GM10266 (cell line): ENCODE measurements around the gene TMEM109.
A peak's percentile ranks its signal among the peaks of the same experiment; 100 is the strongest.
"Not testable (repeated sequence)": the region's sequence is repeated elsewhere in the genome, so short reads cannot be mapped to it uniquely, and the experiment has no call there.

Experiments used
- DNase-seq: peaks from one replicate; pipeline ENCODE4 v3.0.0; 2012; ENCODE audit errors: extremely low spot score
- TF ChIP-seq, protein P1 (sequence below): IDR thresholded peaks from 2 replicates; pipeline ENCODE4 v1.5.1; 2012; ENCODE audit warnings: mild to moderate bottlenecking, low read depth; ENCODE audit not compliant: control insufficient read depth, insufficient read depth; ENCODE audit errors: missing control alignments

The TMEM109 gene

DNA sequence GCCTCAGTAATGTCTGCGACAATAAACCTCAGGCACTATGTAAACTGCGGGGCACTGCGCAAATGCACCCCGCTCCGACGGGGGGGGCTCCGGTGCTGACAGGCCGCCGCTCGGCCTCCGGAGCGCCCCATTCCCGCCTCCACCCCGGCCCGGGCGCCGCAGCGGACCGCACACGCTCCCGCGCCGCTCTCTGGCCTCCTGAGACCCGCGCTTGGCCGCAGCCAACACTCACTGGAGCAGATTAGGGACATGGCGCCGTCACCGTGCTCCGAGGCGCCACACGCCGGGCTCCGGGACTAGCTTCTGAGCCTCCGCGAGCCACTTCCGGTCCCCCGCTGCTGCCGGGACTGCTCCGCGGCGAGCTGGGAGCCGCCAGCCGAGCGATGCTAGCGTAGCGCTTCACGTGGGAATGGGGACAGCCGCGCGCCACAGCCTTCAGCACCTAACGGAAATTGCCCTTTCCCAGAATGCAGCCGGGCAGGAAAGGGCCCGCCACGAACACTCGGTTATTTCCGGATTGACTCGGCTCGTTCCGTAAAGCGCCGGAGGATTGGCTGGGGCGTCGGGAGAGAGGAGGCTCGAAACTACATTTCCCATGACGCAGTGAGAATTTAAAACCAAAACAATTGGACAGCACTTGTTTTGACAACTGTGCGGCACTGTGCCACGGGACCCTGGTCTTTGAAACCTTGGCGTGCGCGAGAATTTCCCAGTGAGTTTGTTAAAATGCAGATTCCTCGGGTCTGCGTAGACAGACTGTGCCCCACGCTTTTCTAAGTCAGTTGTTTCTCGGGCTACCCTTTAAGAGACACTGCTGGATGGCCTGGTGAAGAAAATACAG, 7.6 kb upstream of the TMEM109 start, which contains the start of gene PRPF19:
Gene PRPF19 (minus strand): TSS at position 454 of the 841 bp plus-strand sequence. CDS start 203 bp downstream, at position 251.
- TF ChIP-seq, protein P1, sequence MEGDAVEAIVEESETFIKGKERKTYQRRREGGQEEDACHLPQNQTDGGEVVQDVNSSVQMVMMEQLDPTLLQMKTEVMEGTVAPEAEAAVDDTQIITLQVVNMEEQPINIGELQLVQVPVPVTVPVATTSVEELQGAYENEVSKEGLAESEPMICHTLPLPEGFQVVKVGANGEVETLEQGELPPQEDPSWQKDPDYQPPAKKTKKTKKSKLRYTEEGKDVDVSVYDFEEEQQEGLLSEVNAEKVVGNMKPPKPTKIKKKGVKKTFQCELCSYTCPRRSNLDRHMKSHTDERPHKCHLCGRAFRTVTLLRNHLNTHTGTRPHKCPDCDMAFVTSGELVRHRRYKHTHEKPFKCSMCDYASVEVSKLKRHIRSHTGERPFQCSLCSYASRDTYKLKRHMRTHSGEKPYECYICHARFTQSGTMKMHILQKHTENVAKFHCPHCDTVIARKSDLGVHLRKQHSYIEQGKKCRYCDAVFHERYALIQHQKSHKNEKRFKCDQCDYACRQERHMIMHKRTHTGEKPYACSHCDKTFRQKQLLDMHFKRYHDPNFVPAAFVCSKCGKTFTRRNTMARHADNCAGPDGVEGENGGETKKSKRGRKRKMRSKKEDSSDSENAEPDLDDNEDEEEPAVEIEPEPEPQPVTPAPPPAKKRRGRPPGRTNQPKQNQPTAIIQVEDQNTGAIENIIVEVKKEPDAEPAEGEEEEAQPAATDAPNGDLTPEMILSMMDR, result no peak
- DNase-seq, result peak; percentile 98

DNA sequence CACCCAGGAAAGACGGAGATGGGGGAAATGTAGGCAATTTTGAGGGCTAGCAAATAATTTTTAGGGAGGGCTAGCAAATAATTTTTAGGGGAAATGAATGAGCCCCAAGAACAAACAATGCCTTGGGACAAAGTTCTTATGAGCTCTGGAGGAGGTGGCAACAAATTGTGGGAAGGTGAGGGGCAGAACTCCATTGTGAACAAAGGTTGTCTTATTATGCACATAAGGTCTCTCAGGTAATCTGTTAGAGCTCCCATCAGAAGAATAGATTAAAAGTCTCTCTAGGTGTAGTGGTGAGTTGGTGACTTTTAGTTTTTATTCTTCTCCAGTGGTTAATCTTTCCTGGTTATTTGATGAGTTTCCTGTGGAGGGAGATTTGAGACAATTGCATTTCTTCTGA, 5.2 kb upstream of the TMEM109 start:
- no peak for DNase-seq
- TF ChIP-seq, protein P1, result no peak

DNA sequence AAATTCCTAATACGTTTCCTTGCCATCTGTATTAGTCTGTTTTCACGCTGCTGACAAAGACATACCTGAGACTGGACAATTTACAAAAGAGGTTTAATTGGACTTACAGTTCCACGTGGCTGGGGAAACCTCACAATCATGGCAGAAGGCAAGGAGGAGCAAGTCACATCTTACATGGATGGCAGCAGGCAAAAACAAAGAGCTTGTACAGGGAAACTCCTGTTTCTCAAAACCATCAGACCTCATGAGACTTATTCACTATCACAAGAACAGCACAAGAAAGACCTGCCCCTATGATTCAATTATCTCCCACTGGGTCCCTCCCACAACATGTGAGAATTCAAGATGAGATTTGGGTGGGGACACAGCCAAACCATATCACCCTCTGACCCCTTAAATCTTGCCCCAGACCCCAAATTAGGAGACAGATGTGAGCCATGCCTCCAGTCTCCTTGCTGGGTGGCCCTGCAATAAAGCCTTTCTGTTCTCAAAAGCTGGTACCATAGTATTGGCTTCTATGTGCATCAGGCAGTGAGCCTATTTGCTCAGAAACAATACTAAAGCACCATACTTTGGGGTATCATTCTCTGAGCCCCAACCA, 4.2 kb upstream of the TMEM109 start:
- DNase-seq, result not testable (repeated sequence)

DNA sequence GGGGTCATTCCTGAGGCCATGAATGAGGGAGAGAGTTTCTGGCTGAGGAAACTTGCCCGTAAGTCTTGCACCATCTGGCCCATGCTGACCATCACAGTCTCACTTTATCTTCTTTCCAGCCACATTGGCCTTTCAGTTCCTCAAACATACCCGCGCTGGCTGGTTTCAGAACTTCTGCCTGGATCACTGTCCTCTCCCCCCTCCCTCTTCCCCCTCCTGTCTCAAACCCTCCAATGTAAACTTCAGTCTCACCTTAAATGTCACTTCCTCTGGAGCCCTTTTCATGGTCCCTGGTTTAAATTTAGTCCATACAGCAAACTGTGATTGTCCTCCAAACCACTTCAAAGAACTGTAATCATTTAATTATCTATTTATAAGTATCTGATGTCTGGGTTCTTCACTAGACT, 3.7 kb upstream of the TMEM109 start:
- TF ChIP-seq, protein P1, result no peak
- DNase-seq, result peak; percentile 80

DNA sequence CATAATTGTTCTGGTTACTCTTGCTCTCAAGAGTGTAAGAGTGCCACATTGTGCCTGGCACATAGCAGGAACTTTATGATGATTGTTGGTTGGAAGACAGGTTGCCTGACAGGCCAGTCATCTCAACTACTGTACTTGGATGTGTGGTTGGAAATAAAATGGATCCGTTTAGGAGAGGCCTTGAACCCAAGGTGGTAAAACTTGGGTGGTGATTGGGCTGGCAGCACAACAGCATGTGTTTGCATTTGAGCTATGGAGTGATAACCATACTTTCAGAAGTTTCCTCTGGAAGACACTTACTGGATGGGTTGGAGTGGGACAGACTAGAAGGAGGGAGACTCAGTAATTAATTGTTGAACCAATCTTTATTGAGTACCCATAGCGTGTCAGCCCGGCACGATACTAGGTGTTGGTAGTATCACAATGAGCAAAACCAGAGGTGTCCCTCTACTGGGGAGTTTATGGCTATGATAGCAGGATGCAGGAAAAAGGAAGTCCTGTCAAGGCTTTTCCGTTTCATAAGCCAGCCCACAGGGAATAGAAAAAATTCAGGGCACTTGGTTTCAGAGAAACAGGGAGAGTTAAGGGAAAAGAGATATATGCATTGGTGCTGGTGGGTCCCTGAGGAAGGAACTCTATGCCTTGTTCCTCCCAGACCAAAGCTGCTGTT, 3.1 kb upstream of the TMEM109 start:
- DNase-seq, result peak; percentile 29
- TF ChIP-seq, protein P1, result no peak

DNA sequence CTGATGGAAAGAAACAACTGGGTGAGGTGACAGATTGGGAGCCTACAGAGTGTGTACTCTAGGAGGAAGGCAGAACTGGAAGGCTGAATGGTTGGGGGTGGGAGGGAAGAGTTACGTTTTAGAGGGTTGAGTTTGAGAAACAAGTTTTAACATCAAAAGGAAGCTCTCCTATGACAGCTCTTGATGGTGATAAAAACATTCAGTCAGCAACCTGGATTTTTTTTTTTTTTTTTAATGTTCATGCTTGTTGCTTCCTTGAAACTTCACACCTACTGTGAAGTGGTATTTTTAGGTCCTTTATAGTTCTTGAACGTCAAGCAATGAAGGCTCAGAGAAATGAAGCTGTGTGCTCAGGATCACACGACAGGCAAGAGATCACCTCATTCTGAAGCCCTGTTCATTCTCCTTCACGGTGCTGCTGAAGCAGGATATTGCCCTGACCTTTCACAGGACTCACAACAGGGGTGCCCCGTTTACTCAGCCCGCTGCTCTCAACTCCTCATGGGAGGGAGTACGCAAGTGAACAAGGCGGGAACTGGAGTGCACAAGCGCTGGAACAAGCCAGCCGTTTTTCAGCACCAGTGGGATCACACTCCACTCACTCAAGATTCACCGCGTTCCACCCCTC, 1.6 kb upstream of the TMEM109 start:
- DNase-seq, result no peak
- TF ChIP-seq, protein P1, result no peak

DNA sequence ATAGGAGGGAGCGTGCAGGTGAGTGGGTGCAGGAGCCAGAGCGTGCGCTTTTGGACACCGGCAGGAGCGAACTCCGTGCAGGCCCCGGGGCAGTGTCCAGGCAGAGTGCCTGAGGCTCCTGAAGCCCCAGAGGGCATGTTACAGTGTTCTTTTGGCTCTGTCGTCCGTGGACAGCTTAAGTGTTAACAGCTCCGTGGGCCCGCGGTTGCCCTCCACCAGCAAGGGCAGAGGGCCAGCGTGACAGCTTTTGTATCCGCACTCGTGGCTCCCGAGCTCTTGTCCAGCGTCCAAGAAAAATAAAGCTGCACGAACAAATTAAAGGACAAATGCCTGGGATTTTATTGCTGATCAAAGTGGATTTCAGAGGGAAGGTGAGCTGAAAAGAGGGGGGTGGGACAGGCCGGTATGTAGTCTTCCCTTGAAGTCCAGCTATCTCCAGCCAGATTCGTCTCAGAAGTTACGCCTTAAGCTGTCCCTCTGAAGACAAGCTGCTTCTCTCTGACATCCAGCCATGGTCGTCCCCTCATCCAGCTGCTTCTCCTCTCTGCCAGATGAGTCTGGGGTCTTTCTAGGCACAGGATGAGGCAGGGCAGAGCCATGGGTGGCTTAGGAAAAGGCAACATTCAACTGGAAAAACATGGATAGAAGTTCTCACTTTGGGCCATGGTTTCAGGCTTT, 968 bp upstream of the TMEM109 start:
- TF ChIP-seq, protein P1, result no peak
- no peak for DNase-seq
